Endothelial cell of umbilical vein (primary cell): Measurements from ENCODE around the gene GRPR. TPM values are rescaled to one million over a fixed set of nuclear protein-coding genes. Genes with fewer than 3 reads are reported as not detected.

ENCODE experiments used
- BruUV-seq: library from RNA; stranded (reverse); fragments of 400-500 nt; replicated peaks from 2 replicates; lab custom pipeline; 2021; lab: Mats Ljungman, UMichigan
- CTCF ChIA-PET: fragments of 300-600, 350-600 bp; sonication (Branson Sonifier 250); formaldehyde crosslinking; loops from one replicate; lab custom pipeline; 2021; ENCODE audit warnings: antibody characterized with exemption, inconsistent platforms; lab: Charles Lee
- POLR2A ChIA-PET: fragments of 300-600, 350-600 bp; sonication (Branson Sonifier 250); formaldehyde crosslinking; loops from one replicate; lab custom pipeline; 2021; ENCODE audit warnings: antibody characterized with exemption, inconsistent platforms; lab: Charles Lee
- DNase-seq: peaks from one replicate; pipeline ENCODE4 v3.0.0-alpha.2; 2011; ENCODE audit warnings: low read depth, low spot score
- FAIRE-seq: peaks from 2 replicates; lab custom pipeline; 2011; peaks lifted over from hg19 to GRCh38; lab: Jason Lieb, UNC
- H2AFZ ChIP-seq: 2 replicates; pipeline ENCODE4 v1.6.0; 2012; ENCODE audit warnings: low read depth, low read length, control low read depth, inconsistent platforms
- H3K27ac ChIP-seq: 2 replicates; pipeline ENCODE4 v1.5.1; 2011; ENCODE audit warnings: low read depth, mild to moderate bottlenecking, control low read depth, low read length, moderate library complexity; ENCODE audit not compliant: insufficient read depth
- H3K27me3 ChIP-seq, 2 experiments: 2 replicates each; pipeline versions ENCODE4 v1.6.0 to v1.6.1; 2011; ENCODE audit warnings: low read length in 2 of 2, mixed read lengths in 1 of 2; ENCODE audit not compliant: control insufficient read depth in 2 of 2, insufficient read depth in 2 of 2
- H3K36me3 ChIP-seq, 2 experiments: 2 replicates in 1 of 2; 3 replicates in 1 of 2; pipeline ENCODE4 v1.5.1; 2011; ENCODE audit warnings: low read length in 2 of 2, mild to moderate bottlenecking in 1 of 2, moderate library complexity in 1 of 2; ENCODE audit not compliant: control insufficient read depth in 2 of 2, insufficient read depth in 2 of 2; ENCODE audit errors: extremely low read depth in 1 of 2
- H3K4me1 ChIP-seq: 3 replicates; pipeline ENCODE4 v1.5.1; 2011; ENCODE audit warnings: mild to moderate bottlenecking, low read length; ENCODE audit not compliant: control insufficient read depth, insufficient read depth; ENCODE audit errors: extremely low read depth
- H3K4me2 ChIP-seq: 2 replicates; pipeline ENCODE4 v1.6.1; 2011; ENCODE audit warnings: low read length, control low read depth, mixed read lengths; ENCODE audit not compliant: insufficient read depth
- H3K4me3 ChIP-seq, 3 experiments: fragments of 200-600 bp in 1 of 3; sonication (generic), shearing (Covaris generic) in 1 of 3; replicated peaks in 1 of 3; 2 replicates each; pipeline ENCODE4 v1.5.1; 2011 to 2016; ENCODE audit warnings: control low read depth in 3 of 3, low read length in 3 of 3, mild to moderate bottlenecking in 2 of 3, inconsistent platforms in 1 of 3, low read depth in 1 of 3, moderate library complexity in 1 of 3; ENCODE audit not compliant: insufficient read depth in 1 of 3
- H3K79me2 ChIP-seq: 2 replicates; pipeline ENCODE4 v1.6.0; 2012; ENCODE audit warnings: low read length, inconsistent platforms; ENCODE audit not compliant: control insufficient read depth, insufficient read depth
- H3K9ac ChIP-seq: replicated peaks from 2 replicates; pipeline ENCODE3; 2011; ENCODE audit warnings: low read length, control low read depth; ENCODE audit not compliant: insufficient read depth; ENCODE audit errors: extremely low read depth
- H3K9me1 ChIP-seq: replicated peaks from 3 replicates; pipeline ENCODE4 v1.6.0; 2011; ENCODE audit warnings: mild to moderate bottlenecking, low read length; ENCODE audit not compliant: control insufficient read depth, insufficient read depth; ENCODE audit errors: extremely low read depth
- H3K9me3 ChIP-seq: replicated peaks from 2 replicates; pipeline ENCODE4 v1.5.1; 2012; ENCODE audit warnings: low read length, inconsistent platforms; ENCODE audit not compliant: control insufficient read depth, insufficient read depth
- H4K20me1 ChIP-seq: replicated peaks from 2 replicates; pipeline ENCODE3; 2011; ENCODE audit warnings: mild to moderate bottlenecking, low read length; ENCODE audit not compliant: control insufficient read depth, insufficient read depth; ENCODE audit errors: extremely low read depth
- FOS ChIP-seq: IDR thresholded peaks from 2 replicates; pipeline ENCODE4 v1.6.1; 2011; ENCODE audit warnings: mild to moderate bottlenecking, low read length, moderate library complexity, borderline replicate concordance; ENCODE audit not compliant: insufficient read depth
- dilution Hi-C: fragments of 300-500 bp; cut with MboI; formaldehyde crosslinking; loops from one replicate; pipeline ENCODE4 v1.15.0; 2019; ENCODE audit warnings: low sequenced_read_pairs; ENCODE audit not compliant: extremely low pct_ligation_motif_present
- intact Hi-C: fragments of 100-400 bp; cut with micrococcal nuclease; formaldehyde crosslinking; loops from one replicate; pipeline ENCODE4 v1.10.0; 2022
- polyA plus RNA-seq, 4 experiments: library from polyadenylated mRNA; depleted of rRNA in 3 of 4; stranded (reverse) in 3 of 4; unstranded in 1 of 4; fragments of >200 nt; gene quantifications; 2 replicates each; pipeline versions ENCODE4 v1.2.1 to v1.2.3, GENCODE V29; 2011 to 2012; ENCODE audit warnings: missing spikeins in 1 of 4
- total RNA-seq: library from RNA; stranded (reverse); gene quantifications from 2 replicates; pipeline ENCODE4 v1.2.3, GENCODE V29; 2021

Gene GRPR
- total and polyA plus RNA-seq, 2 donors (not counting 3 experiments of a cell fraction or from before 2014, with no cell fraction given), result 0.11 TPM; not detected in 1

- FAIRE-seq, result no peak
- POLR2A ChIA-PET, result no interaction called here
These were observed 79.6 kb downstream of the GRPR start for GRCh38 chrX:16202943-16203342.

More at GRCh38 chrX:16202943-16203342, 79.6 kb downstream of the GRPR start:
- no peak overlapping the region for H3K9ac ChIP-seq
- H4K20me1 ChIP-seq, result no peaks in the 10 kb centered on the region
- CTCF ChIA-PET, result no interaction called here
- no TSS peak for BruUV-seq
- intact Hi-C loops (no loop called here), dilution Hi-C loops (no loop called here)
- H2AFZ ChIP-seq, result no peak overlapping the region
- H3K9me1 ChIP-seq, result no peaks in the 10 kb centered on the region
- H3K9me3 ChIP-seq, result no peaks in the 10 kb centered on the region
- no peak overlapping the region for H3K27ac ChIP-seq
- no peaks in the 10 kb centered on the region for H3K36me3 ChIP-seq
- peaks cover 0 to 5% of the 10 kb centered on the region in 2 experiments for H3K27me3 ChIP-seq
- H3K4me2 ChIP-seq, result no peak overlapping the region
- DNase-seq, result no peak
- H3K4me1 ChIP-seq, result no peaks in the 10 kb centered on the region
- H3K4me3 ChIP-seq, result no peak overlapping the region
- no peak for TF ChIP-seq FOS
- no peaks in the 10 kb centered on the region for H3K79me2 ChIP-seq

Other genes with a start within 250 kb of the GRPR start
- gene MAGEB17, start 43.9 kb downstream of the GRPR start, total RNA-seq, result not detected in 2 replicates
- not detected in 2 replicates for gene MAGEB17, start 43.9 kb downstream of the GRPR start, polyA plus RNA-seq